WTC11 (cell line): Measurements from ENCODE around the gene PRAMEF7.
"Not testable (repeated sequence)": the region's sequence is repeated elsewhere in the genome, so short reads cannot be mapped to it uniquely, and the experiment has no call there.

ENCODE experiments used
- ATF2 ChIP-seq: sonication (generic); formaldehyde crosslinking; IDR thresholded peaks from 2 replicates; pipeline ENCODE4 v1.8.1; 2022; ENCODE audit warnings: low read depth, missing genetic modification reagents, borderline replicate concordance
- ATF6 ChIP-seq: sonication (generic); formaldehyde crosslinking; IDR thresholded peaks from 2 replicates; pipeline ENCODE4 v1.8.1; 2023; ENCODE audit warnings: mild to moderate bottlenecking, missing genetic modification reagents
- FOXJ3 ChIP-seq: sonication (generic); formaldehyde crosslinking; IDR thresholded peaks from 2 replicates; pipeline ENCODE4 v1.9.0; 2021; ENCODE audit warnings: missing genetic modification reagents, mild to moderate bottlenecking, borderline replicate concordance
- FOXK1 ChIP-seq: sonication (generic); formaldehyde crosslinking; IDR thresholded peaks from 2 replicates; pipeline ENCODE4 v1.8.0; 2022; ENCODE audit warnings: mild to moderate bottlenecking, moderate library complexity, missing genetic modification reagents
- FOXP1 ChIP-seq: sonication (generic); formaldehyde crosslinking; IDR thresholded peaks from 2 replicates; pipeline ENCODE4 v1.8.0; 2022; ENCODE audit warnings: missing genetic modification reagents, mild to moderate bottlenecking, moderate library complexity, borderline replicate concordance
- SMAD4 ChIP-seq: sonication (generic); formaldehyde crosslinking; IDR thresholded peaks from 2 replicates; pipeline ENCODE4 v1.8.0; 2022; ENCODE audit warnings: mild to moderate bottlenecking, missing genetic modification reagents
- TEAD1 ChIP-seq: sonication (generic); formaldehyde crosslinking; IDR thresholded peaks from 2 replicates; pipeline ENCODE4 v1.8.0; 2022; ENCODE audit warnings: mild to moderate bottlenecking, missing genetic modification reagents
- USF2 ChIP-seq: sonication (generic); formaldehyde crosslinking; IDR thresholded peaks from 2 replicates; pipeline ENCODE4 v1.8.1; 2023; ENCODE audit warnings: mild to moderate bottlenecking, missing genetic modification reagents, moderate library complexity
- ZNF263 ChIP-seq: sonication (generic); formaldehyde crosslinking; IDR thresholded peaks from 2 replicates; pipeline ENCODE4 v1.8.1; 2022; ENCODE audit warnings: low read depth, mild to moderate bottlenecking, moderate library complexity, missing genetic modification reagents
- ZNF671 ChIP-seq: fragments of 250-450 bp; sonication (Bioruptor Pico); IDR thresholded peaks from 2 replicates; pipeline ENCODE4 v1.8.0; 2021; ENCODE audit warnings: mild to moderate bottlenecking
- TF ChIP-seq, protein P1 (sequence below): fragments of 200-600 bp; IDR thresholded peaks from 2 replicates; pipeline ENCODE4 v1.8.0; 2022; ENCODE audit warnings: antibody characterized with exemption
- TF ChIP-seq, protein P2 (sequence below): sonication (generic); formaldehyde crosslinking; IDR thresholded peaks from 2 replicates; pipeline ENCODE4 v1.8.0; 2022; ENCODE audit warnings: mild to moderate bottlenecking, missing genetic modification reagents
- TF ChIP-seq, protein P3 (sequence below): sonication (generic); formaldehyde crosslinking; IDR thresholded peaks from 2 replicates; pipeline ENCODE4 v1.8.0; 2022; ENCODE audit warnings: mild to moderate bottlenecking, missing genetic modification reagents
- TF ChIP-seq, protein P4 (sequence below): sonication (generic); formaldehyde crosslinking; conservative IDR thresholded peaks from 2 replicates; pipeline ENCODE4 v1.8.1; 2022; ENCODE audit warnings: mild to moderate bottlenecking, missing genetic modification reagents

DNA sequence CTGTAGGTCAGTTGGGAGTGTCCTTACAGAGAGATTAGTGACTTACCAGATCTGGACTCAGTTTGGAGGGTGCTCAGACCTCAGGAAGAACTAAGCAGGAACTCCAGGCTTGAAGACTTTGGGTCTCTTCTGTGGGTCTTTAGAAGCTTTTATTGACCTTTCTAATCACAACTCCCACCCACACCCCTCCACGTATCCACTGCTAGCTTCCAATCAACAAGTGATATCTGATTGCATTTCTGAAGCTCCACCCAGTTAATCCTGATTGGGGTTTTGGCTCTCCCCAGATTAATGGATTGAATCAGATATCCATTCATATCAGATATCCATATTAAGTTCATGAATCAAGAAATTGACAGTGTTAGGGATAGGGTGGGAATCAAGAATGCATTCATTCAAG, 18.2 kb upstream of the PRAMEF7 start, which contains the start of gene PRAMEF10:
- TF ChIP-seq ATF2 (CRISPR knock-in tag); SMAD4; ATF6; FOXP1 (CRISPR knock-in tag); FOXJ3 (CRISPR knock-in tag); TEAD1 (CRISPR knock-in tag); FOXK1 (CRISPR knock-in tag); ZNF671 (CRISPR knock-in tag); ZNF263 (CRISPR knock-in tag); USF2 (CRISPR knock-in tag): not testable (repeated sequence)
- TF ChIP-seq, protein P1, sequence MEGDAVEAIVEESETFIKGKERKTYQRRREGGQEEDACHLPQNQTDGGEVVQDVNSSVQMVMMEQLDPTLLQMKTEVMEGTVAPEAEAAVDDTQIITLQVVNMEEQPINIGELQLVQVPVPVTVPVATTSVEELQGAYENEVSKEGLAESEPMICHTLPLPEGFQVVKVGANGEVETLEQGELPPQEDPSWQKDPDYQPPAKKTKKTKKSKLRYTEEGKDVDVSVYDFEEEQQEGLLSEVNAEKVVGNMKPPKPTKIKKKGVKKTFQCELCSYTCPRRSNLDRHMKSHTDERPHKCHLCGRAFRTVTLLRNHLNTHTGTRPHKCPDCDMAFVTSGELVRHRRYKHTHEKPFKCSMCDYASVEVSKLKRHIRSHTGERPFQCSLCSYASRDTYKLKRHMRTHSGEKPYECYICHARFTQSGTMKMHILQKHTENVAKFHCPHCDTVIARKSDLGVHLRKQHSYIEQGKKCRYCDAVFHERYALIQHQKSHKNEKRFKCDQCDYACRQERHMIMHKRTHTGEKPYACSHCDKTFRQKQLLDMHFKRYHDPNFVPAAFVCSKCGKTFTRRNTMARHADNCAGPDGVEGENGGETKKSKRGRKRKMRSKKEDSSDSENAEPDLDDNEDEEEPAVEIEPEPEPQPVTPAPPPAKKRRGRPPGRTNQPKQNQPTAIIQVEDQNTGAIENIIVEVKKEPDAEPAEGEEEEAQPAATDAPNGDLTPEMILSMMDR = not testable (repeated sequence)
- TF ChIP-seq, protein P2, sequence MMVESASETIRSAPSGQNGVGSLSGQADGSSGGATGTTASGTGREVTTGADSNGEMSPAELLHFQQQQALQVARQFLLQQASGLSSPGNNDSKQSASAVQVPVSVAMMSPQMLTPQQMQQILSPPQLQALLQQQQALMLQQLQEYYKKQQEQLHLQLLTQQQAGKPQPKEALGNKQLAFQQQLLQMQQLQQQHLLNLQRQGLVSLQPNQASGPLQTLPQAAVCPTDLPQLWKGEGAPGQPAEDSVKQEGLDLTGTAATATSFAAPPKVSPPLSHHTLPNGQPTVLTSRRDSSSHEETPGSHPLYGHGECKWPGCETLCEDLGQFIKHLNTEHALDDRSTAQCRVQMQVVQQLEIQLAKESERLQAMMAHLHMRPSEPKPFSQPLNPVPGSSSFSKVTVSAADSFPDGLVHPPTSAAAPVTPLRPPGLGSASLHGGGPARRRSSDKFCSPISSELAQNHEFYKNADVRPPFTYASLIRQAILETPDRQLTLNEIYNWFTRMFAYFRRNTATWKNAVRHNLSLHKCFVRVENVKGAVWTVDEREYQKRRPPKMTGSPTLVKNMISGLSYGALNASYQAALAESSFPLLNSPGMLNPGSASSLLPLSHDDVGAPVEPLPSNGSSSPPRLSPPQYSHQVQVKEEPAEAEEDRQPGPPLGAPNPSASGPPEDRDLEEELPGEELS (CRISPR knock-in tag) = not testable (repeated sequence)
- TF ChIP-seq, protein P3, sequence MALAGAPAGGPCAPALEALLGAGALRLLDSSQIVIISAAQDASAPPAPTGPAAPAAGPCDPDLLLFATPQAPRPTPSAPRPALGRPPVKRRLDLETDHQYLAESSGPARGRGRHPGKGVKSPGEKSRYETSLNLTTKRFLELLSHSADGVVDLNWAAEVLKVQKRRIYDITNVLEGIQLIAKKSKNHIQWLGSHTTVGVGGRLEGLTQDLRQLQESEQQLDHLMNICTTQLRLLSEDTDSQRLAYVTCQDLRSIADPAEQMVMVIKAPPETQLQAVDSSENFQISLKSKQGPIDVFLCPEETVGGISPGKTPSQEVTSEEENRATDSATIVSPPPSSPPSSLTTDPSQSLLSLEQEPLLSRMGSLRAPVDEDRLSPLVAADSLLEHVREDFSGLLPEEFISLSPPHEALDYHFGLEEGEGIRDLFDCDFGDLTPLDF (CRISPR knock-in tag) = not testable (repeated sequence)
- TF ChIP-seq, protein P4, sequence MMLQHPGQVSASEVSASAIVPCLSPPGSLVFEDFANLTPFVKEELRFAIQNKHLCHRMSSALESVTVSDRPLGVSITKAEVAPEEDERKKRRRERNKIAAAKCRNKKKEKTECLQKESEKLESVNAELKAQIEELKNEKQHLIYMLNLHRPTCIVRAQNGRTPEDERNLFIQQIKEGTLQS = not testable (repeated sequence)
